Measurements from ENCODE around the gene ALKBH7.
A peak's percentile ranks its signal among the peaks of the same experiment; 100 is the strongest.
"Not testable (repeated sequence)": the region's sequence is repeated elsewhere in the genome, so short reads cannot be mapped to it uniquely, and the experiment has no call there.

Gene ALKBH7

DNA sequence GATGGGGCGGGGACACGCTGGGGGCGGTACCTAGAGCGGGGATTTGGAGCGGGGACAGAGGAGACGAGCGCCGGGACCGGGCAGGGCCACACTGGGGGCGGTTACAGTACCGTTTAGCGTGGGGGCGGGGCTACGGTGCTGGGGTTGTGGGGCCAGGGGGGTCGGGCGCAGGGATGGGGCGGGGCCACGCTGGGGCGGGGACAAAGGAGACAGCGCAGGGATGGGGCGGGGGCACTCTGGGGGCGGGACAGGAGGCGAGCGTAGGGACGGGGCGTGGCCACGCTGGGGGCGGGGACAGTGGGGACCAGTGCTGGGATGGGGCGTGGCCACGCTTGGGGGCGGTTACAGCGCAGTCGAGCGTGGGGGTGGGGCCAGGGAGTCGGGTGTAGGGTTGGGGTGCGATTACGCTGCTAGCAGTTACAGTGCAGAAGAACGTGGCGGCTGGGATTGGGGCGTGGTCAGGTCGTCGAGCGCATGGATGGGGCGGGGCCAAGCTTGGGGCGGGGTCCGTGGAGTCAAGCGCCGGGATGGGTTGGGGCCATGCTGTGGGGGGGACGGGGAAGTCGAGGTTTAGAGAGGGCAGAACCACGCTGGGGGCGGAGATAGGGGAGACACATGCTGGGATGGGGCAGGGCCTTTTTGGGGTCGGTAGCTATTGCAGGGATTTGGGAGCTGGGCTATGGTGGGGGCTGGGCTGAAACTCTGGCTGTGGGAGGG lies 660 bp downstream of the ALKBH7 start:
- DNase-seq: peak; percentile 97

- no peak for DNase-seq
Measured at GRCh38 chr19:6373813-6374108, 1.2 kb downstream of the ALKBH7 start.

- DNase-seq: no peak
Measured at GRCh38 chr19:6374161-6374709, 1.6 kb downstream of the ALKBH7 start.

DNA sequence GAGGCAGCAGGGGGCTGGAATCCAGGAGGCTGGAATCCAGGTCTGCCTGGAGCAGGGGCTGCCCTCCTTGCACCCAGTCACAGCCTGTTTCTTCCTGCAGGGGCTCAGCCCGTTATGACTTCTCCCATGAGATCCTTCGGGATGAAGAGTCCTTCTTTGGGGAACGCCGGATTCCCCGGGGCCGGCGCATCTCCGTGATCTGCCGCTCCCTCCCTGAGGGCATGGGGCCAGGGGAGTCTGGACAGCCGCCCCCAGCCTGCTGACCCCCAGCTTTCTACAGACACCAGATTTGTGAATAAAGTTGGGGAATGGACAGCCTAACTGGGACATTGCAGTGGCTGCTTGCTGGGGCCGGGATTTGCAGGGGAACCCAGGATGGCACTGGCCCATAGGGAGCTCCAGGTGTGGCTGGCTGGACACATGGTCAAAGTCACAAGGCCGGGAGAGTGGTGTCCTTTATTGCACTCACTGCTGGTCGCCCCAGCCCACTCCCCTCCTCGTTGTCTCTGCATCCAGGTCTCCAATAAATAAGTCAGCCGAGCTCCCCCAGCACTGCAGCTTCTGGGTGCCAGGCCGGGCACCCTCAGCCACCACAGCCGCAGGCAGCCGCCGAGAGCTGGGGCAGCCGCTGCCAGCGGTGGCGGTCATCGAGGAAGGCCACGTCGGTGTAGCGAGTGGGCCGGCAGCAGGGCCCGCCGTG lies 2.3 kb downstream of the ALKBH7 start:
- no peak for DNase-seq

GRCh38 chr19:6375411-6376010 lies 2.9 kb downstream of the ALKBH7 start, which contains the start of gene PSPN:
Gene PSPN, minus strand, starts transcription at chr19:6375933. Its CDS starts 84 bp downstream, at chr19:6375849.
- DNase-seq: no peak

DNA sequence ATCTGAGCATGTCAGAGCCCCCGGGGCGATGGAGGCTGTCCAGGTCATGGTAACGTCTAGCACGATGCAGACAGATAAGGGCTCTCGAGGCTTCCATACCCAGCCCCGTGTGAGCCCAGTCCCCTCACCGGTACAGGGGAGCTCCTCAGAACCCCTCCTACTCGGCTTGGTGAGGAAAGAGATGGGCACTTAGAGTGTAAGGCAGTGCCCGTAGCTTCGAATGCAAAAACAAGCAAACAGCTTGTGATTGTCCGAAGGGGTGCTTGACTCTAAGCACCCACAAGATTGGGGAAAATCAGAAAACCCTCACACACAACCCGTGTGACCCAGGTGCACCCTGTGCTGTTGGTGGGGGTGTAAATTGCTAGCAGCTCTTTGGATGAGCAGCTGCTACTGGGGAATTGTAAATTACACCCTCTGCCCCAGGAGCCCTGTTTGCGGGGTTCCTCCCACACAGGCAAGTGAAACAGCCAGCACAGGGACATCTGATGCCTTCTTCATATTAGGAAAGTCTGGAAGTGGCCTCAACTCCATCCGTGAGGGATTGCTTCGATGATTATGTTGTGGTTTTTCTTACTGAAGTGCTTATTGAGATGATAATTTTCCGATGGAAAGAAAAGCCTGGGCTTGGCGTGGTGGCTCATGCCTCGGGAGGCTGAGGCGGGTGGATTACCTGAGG lies 4.1 kb downstream of the ALKBH7 start:
- no peak for DNase-seq

DNA sequence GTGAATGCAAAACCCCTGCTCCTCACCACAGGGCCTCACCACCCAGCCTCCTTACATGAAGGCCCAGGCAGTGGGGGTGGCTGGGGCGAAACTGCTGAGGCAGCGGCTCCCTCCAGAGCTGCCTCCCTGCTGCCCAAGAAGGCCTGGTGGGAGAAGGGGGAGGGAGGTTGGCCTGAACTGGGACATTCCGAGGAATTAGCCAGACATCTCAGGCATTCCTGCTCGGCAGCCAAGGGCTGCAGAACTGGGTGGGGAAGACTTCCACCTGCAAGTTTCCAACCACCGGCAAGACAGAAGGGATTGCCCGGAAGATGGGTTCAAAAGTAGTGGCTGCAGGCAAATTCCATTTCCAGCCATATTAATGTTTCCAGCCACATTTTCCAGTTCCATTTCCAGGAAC lies 5.4 kb downstream of the ALKBH7 start:
- DNase-seq: no peak

DNA sequence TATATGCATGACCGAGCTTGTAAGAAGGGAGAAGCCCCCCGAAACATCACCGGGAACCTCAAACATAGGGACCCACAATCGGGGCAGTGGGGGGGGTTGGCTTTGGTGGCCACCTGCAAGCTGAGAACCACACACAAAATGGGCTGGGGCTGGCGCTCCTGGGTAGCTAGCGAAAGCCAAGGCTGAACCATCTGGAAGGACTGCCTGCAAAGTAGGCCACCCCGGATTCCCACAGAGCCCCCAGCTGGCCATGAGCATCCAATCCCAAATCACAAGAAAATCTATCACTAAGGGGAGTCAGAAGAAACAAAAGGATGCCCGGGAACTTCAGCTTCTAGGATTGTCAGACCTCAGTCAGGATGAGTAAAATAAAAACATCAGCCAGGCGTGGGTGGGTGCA lies 5.9 kb downstream of the ALKBH7 start:
- no peak for DNase-seq

DNA sequence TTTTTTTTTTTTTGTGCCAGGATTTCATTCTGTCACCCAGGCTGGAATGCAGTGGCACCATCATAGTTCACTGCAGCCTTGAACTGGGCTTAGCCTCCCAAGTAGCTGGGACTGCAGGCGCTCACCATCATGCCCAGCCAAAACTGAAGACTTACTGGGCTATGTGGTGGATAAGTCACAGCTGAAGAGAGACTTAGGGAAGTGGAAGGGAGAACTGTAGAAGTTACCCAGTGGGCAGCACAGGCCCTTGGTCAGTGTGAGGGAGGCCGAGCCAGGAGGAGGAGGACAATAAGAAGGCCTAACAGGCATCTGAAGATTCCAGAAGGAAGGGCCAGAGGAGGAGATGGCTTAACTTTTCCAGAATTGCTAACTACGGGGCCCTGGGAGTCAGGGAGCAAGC lies 7.2 kb downstream of the ALKBH7 start:
- DNase-seq: no peak

GRCh38 chr19:6381030-6381750 lies 8.6 kb downstream of the ALKBH7 start:
- DNase-seq: no peak

DNA sequence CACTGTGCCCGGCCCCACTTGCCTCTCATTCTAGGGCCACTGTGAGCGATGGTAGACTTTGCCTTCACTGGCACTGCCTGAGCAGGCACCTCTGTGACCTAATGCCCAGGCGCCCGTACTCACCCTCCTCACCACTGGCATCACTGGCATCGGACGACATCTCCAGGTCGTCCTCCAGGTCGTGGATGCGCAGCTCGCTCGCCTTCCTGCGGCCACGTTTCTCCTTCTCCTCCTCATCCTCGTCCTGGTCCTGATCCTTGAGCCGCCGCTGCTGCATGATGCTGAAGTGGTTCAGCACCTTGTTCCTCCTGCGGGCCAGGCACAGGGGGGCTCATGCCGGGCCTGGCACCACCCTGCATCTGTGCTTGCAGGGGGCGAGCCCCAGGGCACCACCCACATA lies 10.6 kb downstream of the ALKBH7 start:
- no peak for DNase-seq

- no peak for DNase-seq
Measured at GRCh38 chr19:6384381-6384780, 11.8 kb downstream of the ALKBH7 start.

GRCh38 chr19:6387372-6387771 lies 14.8 kb downstream of the ALKBH7 start:
- DNase-seq: no peak

DNA sequence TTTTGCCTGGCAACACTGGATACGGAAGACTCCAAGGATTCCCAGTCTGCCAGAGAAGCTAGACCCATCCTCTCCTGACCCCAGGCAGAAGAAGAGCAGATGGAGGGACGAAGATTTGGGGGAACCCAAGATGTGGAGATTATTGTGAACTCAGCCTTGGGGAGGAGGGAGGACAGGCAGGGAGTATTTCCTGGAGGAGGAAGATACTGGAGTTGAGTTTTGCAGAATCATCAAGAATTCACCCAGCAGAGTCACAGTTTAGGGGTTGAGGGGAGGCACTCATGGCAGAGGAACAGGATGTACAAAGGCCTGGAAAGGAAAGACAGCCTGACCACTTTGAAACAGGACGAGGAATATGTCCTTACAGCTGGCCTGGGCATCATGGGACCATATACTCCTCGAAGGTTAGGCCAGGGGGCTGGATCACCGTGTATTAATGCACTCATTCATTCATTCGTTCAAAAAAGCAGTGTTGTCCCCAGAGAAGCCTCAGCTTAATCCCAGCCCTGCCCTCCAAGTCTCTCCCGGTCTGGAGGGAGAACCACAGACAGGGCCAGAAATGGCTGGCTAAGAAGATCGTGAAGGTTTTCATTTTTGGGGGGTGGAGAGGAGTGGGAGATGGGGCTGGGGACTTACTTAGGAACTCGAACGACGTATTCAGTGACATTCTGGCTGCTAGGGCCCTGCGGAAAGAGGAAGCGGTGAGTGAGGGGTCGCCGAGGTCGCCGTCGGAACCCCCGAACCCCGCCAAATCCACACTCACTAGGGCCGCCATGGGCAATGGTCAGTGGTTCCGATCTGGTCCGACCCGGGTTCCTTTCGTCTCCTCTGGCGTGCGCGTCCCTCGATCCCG lies 19.9 kb downstream of the ALKBH7 start:
- DNase-seq: peak; percentile 12

GRCh38 chr19:6393074-6393982 lies 20.7 kb downstream of the ALKBH7 start, which contains the start of gene GTF2F1:
Gene GTF2F1, minus strand, starts transcription at chr19:6393164. Its CDS starts 169 bp downstream, at chr19:6392995.
- DNase-seq: peak; percentile 93

DNA sequence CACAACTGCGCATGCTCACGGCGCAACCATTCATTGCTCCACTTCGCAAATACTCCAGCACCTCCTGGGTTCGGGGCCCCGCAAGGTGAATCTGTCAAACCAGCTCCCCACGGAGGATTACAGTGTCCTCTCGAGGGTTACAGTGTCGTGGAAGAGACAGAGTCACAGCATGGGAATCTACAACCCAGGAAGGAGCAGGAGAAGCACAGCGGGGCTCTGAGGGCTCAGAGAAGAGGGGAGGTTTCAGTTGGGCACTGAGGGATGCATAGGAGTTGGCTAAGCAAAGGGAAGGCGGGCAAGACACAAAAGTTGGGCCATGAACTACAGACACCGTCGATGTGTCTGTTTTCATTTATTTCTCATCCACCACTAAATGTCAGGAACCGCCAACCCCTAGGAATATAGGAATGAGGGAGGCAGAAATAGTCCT lies 21.4 kb downstream of the ALKBH7 start:
- no peak for DNase-seq

GRCh38 chr19:6394831-6395230 lies 22.2 kb downstream of the ALKBH7 start:
- no peak for DNase-seq

- no peak for DNase-seq
Measured at GRCh38 chr19:6396305-6396704, 23.7 kb downstream of the ALKBH7 start.

GRCh38 chr19:6400062-6400944 lies 27.7 kb downstream of the ALKBH7 start:
- DNase-seq: not testable (repeated sequence)

All from inflammatory macrophage treated with lipopolysaccharide for 4 hours (primary cell).